Measurements from ENCODE around the gene DAP. TPM values are rescaled to one million over a fixed set of nuclear protein-coding genes. Genes with fewer than 3 reads are reported as not detected.
"Not testable (repeated sequence)": the region's sequence is repeated elsewhere in the genome, so short reads cannot be mapped to it uniquely, and the experiment has no call there.

DAP gene
- total RNA-seq, 2 experiments from 2014 or later, result 42.5 to 45.3 TPM

- CTCF ChIA-PET, result no interaction called here
Measured at GRCh38 chr5:10667431-10668057, 93.5 kb downstream of the DAP start.

GRCh38 chr5:10666531-10667299 lies 94.3 kb downstream of the DAP start:
- ChIA-PET CTCF (no interaction called here), POLR2A (interaction anchor here (1.6 kb wide), 1 partner anchor 13 kb away, joined by 6 read pairs; no protein-coding TSS in a partner anchor)
- DNase-seq (no peak), ATAC-seq (no peak)
- TF ChIP-seq CTCF (IDR thresholded peaks at IDR 0.05), result no peak
- Mint-ChIP-seq H3K9me3 (no peaks in the 10 kb centered on the region), H3K4me3 (no peak overlapping the region), H3K27me3 (peaks cover 1% of the 10 kb centered on the region), H3K27ac (no peak overlapping the region), H3K36me3 (ENCODE audit: low read depth) (no peaks in the 10 kb centered on the region), H3K4me1 (ENCODE audit: low read depth) (no peaks in the 10 kb centered on the region)
- intact Hi-C loops (cut with micrococcal nuclease), result no loop called here

More at GRCh38 chr5:10667431-10668057, 93.5 kb downstream of the DAP start:
- Mint-ChIP-seq H3K27me3 (peaks cover 1% of the 10 kb centered on the region), H3K27ac (no peak overlapping the region), H3K4me3 (no peak overlapping the region), H3K4me1 (ENCODE audit: low read depth) (no peaks in the 10 kb centered on the region), H3K36me3 (ENCODE audit: low read depth) (no peaks in the 10 kb centered on the region), H3K9me3 (no peaks in the 10 kb centered on the region)
- POLR2A ChIA-PET, result interaction anchor here (1.6 kb wide), 1 partner anchor 12 kb away, joined by 6 read pairs; no protein-coding TSS in a partner anchor
- ATAC-seq, result no peak
- no peak for TF ChIP-seq CTCF (IDR thresholded peaks at IDR 0.05)
- no peak for DNase-seq
- intact Hi-C loops (cut with micrococcal nuclease), result no loop called here

- no peak for DNase-seq
- CTCF ChIA-PET, result no interaction called here
- ATAC-seq, result no peak
- Mint-ChIP-seq H3K36me3 (ENCODE audit: low read depth) (no peaks in the 10 kb centered on the region), H3K4me3 (no peak overlapping the region), H3K9me3 (no peaks in the 10 kb centered on the region), H3K27me3 (peaks cover 2% of the 10 kb centered on the region), H3K4me1 (ENCODE audit: low read depth) (no peaks in the 10 kb centered on the region), H3K27ac (no peak overlapping the region)
- POLR2A ChIA-PET, result interaction anchor here (1.6 kb wide), 1 partner anchor 14 kb away, joined by 6 read pairs; no protein-coding TSS in a partner anchor
- intact Hi-C loops (cut with micrococcal nuclease), result no loop called here
- no peak for TF ChIP-seq CTCF (IDR thresholded peaks at IDR 0.05)
Measured at GRCh38 chr5:10665799-10666198, 95.2 kb downstream of the DAP start.

GRCh38 chr5:10664180-10664769 lies 96.8 kb downstream of the DAP start:
- H3K9me3 Mint-ChIP-seq; DNase-seq; intact Hi-C loops (cut with micrococcal nuclease); CTCF ChIA-PET; ATAC-seq; H3K36me3 Mint-ChIP-seq (ENCODE audit: low read depth); H3K27ac Mint-ChIP-seq; H3K27me3 Mint-ChIP-seq; H3K4me3 Mint-ChIP-seq; H3K4me1 Mint-ChIP-seq (ENCODE audit: low read depth); POLR2A ChIA-PET: not testable (repeated sequence)

GRCh38 chr5:10663489-10664179 lies 97.4 kb downstream of the DAP start:
- ChIA-PET CTCF (interaction anchor here (0.7 kb wide), 1 partner anchor 13 kb away, joined by 3 read pairs; no protein-coding TSS in a partner anchor), POLR2A (no interaction called here)
- no peak for DNase-seq
- Mint-ChIP-seq H3K36me3 (ENCODE audit: low read depth) (no peaks in the 10 kb centered on the region), H3K4me3 (no peak overlapping the region), H3K27me3 (peaks cover 2% of the 10 kb centered on the region), H3K27ac (no peak overlapping the region), H3K4me1 (ENCODE audit: low read depth) (no peaks in the 10 kb centered on the region), H3K9me3 (no peaks in the 10 kb centered on the region)
- no peak for ATAC-seq
- intact Hi-C loops (cut with micrococcal nuclease), result no loop called here
- TF ChIP-seq CTCF (IDR thresholded peaks at IDR 0.05), result no peak
